VCaP (cell line): ENCODE data around the gene RMC1.

Source experiments
- H3K27ac ChIP-seq: fragments of 450-650 bp; 2 replicates; pipeline ENCODE4 v1.5.1; 2017
- CTCF ChIP-seq: fragments of 450-650 bp; conservative IDR thresholded peaks from 2 replicates; pipeline ENCODE4 v1.5.1; 2017; ENCODE audit warnings: mild to moderate bottlenecking, moderate library complexity

Gene RMC1

DNA sequence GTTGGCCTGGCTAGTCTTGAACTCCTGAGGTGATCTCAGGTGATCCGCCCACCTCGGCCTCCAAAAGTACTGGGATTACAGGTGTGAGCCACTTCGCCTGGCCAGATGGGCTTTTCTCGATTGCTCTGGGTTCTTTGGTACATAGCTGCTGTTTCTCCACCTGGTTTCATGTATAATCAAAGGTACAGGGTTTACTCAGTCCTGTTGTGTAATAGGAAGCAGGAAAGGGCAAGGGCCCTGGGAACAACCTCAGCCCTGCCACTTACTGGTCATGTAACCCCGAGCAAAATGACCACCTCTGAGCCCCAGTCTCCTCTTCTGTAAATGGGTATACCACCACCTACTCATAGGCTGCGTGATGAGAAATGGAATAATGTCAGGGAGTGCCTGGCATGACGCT is 34.0 kb downstream of the RMC1 start:
- no peak for TF ChIP-seq CTCF
- H3K27ac ChIP-seq = no peak overlapping the region

GRCh38 chr18:23538001-23538400 is 34.7 kb downstream of the RMC1 start:
- H3K27ac ChIP-seq = no peak overlapping the region
- no peak for TF ChIP-seq CTCF

- no peak overlapping the region for H3K27ac ChIP-seq
- no peak for TF ChIP-seq CTCF
These were observed 35.6 kb downstream of the RMC1 start for GRCh38 chr18:23538870-23539269.

- no peak overlapping the region for H3K27ac ChIP-seq
- no peak for TF ChIP-seq CTCF
These were observed 36.0 kb downstream of the RMC1 start for GRCh38 chr18:23539296-23539695.

GRCh38 chr18:23539911-23540525 is 36.7 kb downstream of the RMC1 start:
- no peak for TF ChIP-seq CTCF
- H3K27ac ChIP-seq = no peak overlapping the region

DNA sequence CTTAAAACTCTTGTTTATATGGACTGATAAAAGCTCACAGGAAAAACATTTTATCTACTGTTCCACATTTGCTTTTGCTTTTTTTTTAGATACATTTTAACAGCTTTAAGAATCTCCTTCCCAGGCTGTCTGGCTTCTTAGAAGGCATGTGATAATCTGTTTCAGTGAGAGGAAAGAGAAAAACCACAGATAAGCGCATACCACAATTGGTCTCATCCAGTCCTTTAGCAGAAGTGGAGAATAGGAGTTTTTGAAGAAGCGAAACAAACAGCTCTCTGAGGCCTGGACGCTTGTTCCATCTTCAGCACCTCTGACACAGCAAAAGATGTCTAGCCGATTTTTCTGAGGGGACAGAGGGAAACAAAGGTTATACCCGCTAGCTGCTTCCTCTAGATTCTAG is 37.6 kb downstream of the RMC1 start:
- H3K27ac ChIP-seq = no peak overlapping the region
- no peak for TF ChIP-seq CTCF

- TF ChIP-seq CTCF = no peak
- no peak overlapping the region for H3K27ac ChIP-seq
These were observed 38.2 kb downstream of the RMC1 start for GRCh38 chr18:23541349-23542093.
